Muscle layer of colon (tissue), 2 donors: ENCODE measurements around the gene SLC22A3.

Source experiments
- H3K27ac ChIP-seq: one replicate; pipeline ENCODE4 v1.7.0; 2013; ENCODE audit warnings: low read depth, mild to moderate bottlenecking, low read length, moderate library complexity
- H3K27me3 ChIP-seq, 2 donors: one replicate each; pipeline ENCODE4 v1.7.0; 2013; ENCODE audit warnings: low read length in 2 of 2, mild to moderate bottlenecking in 2 of 2; ENCODE audit not compliant: insufficient read depth in 2 of 2, control insufficient read depth in 1 of 2
- H3K36me3 ChIP-seq: one replicate; pipeline ENCODE4 v1.7.0; 2013; ENCODE audit warnings: mild to moderate bottlenecking, low read length; ENCODE audit not compliant: insufficient read depth
- H3K4me1 ChIP-seq: one replicate; pipeline ENCODE4 v1.7.0; 2013; ENCODE audit warnings: mild to moderate bottlenecking, low read length; ENCODE audit not compliant: insufficient read depth
- H3K4me3 ChIP-seq, 2 donors: one replicate each; pipeline ENCODE4 v1.7.0; 2013; ENCODE audit warnings: low read length in 2 of 2, low read depth in 1 of 2, mild to moderate bottlenecking in 1 of 2, moderate library complexity in 1 of 2
- H3K9ac ChIP-seq: one replicate; pipeline ENCODE4 v1.7.0; 2013; ENCODE audit warnings: low read length
- H3K9me3 ChIP-seq: one replicate; pipeline ENCODE4 v1.7.0; 2013; ENCODE audit warnings: mild to moderate bottlenecking, low read length
- donor health status: abdominal sarcoma.
- donor health status: Adenocarcinoma of cecum.

SLC22A3 gene

DNA sequence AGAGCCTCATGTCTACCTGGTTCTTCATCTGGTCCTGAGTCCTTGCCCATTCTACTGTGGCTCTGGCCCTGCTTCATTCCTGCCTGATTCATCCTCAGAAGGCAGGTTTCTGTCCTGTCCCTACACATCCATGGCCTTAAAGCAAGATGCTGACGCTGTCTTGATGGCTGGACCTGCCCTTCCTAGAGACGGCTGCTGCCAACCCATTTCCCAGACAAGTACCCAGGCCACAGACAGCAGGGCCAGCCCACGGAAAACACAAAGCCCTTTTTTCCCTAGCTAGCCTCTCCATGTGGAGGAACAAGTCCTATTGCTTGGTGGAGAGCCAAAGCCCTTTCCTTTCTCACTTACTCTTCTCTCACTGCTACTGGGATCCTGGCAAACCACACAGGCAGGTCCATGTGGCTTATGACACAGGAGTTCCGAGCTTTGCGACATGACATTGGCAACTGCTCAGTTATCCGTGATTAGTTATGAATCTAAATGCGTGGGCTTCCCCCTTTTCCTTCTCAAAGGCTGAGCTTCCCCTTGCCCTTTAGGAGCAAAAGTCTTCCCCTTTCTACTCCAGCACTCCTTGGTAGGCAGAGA is 72.9 kb downstream of the SLC22A3 start:
- no peaks in the 10 kb centered on the region for H3K9me3 ChIP-seq
- H3K27ac ChIP-seq = peak overlapping the region; percentile 67
- H3K4me3 ChIP-seq = peak overlapping the region in 1 of 2 donors; percentile 29
- no peaks in the 10 kb centered on the region for H3K27me3 ChIP-seq
- H3K4me1 ChIP-seq = peaks cover 31% of the 10 kb centered on the region
- H3K9ac ChIP-seq = peak overlapping the region; percentile 21
- no peaks in the 10 kb centered on the region for H3K36me3 ChIP-seq

- Histone ChIP-seq H3K27me3 (no peaks in the 10 kb centered on the region), H3K27ac (peak overlapping the region; percentile 67)
Observed at GRCh38 chr6:160421854-160422253, 73.7 kb downstream of the SLC22A3 start.

GRCh38 chr6:160424256-160424655 is 76.1 kb downstream of the SLC22A3 start:
- Histone ChIP-seq H3K27me3 (no peaks in the 10 kb centered on the region), H3K27ac (no peak overlapping the region), H3K9me3 (no peaks in the 10 kb centered on the region), H3K9ac (no peak overlapping the region), H3K4me3 (no peak overlapping the region), H3K4me1 (peaks cover 53% of the 10 kb centered on the region), H3K36me3 (no peaks in the 10 kb centered on the region)

More at GRCh38 chr6:160421854-160422253, 73.7 kb downstream of the SLC22A3 start:
- H3K9ac ChIP-seq = peak overlapping the region; percentile 21
- no peaks in the 10 kb centered on the region for H3K36me3 ChIP-seq
- peak overlapping the region in 1 of 2 donors; percentile 29 for H3K4me3 ChIP-seq
- H3K4me1 ChIP-seq = peaks cover 31% of the 10 kb centered on the region
- H3K9me3 ChIP-seq = no peaks in the 10 kb centered on the region

DNA sequence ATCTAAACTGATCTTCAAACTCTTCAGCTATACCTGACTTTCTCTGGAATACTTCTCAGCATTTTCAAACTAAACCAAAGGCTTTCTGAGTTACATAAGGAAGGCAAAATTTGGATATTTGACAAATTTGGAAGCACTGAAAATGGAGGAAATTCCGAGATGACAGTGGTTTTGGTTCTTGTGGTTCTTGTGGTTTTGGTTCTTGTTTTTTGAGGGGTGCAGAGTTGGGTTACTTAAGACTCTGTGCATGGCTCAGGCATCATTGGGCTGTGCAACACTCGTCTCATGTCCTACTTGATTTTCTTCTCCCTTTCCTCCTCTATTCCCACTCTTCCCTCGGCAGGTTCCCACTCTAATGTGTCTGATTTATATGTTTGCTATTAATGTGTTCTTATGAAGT is 78.0 kb downstream of the SLC22A3 start:
- H3K9me3 ChIP-seq = no peaks in the 10 kb centered on the region
- H3K27me3 ChIP-seq = no peaks in the 10 kb centered on the region
- H3K9ac ChIP-seq = no peak overlapping the region
- H3K4me3 ChIP-seq = no peak overlapping the region
- H3K27ac ChIP-seq = no peak overlapping the region
- H3K36me3 ChIP-seq = no peaks in the 10 kb centered on the region
- peaks cover 57% of the 10 kb centered on the region for H3K4me1 ChIP-seq

DNA sequence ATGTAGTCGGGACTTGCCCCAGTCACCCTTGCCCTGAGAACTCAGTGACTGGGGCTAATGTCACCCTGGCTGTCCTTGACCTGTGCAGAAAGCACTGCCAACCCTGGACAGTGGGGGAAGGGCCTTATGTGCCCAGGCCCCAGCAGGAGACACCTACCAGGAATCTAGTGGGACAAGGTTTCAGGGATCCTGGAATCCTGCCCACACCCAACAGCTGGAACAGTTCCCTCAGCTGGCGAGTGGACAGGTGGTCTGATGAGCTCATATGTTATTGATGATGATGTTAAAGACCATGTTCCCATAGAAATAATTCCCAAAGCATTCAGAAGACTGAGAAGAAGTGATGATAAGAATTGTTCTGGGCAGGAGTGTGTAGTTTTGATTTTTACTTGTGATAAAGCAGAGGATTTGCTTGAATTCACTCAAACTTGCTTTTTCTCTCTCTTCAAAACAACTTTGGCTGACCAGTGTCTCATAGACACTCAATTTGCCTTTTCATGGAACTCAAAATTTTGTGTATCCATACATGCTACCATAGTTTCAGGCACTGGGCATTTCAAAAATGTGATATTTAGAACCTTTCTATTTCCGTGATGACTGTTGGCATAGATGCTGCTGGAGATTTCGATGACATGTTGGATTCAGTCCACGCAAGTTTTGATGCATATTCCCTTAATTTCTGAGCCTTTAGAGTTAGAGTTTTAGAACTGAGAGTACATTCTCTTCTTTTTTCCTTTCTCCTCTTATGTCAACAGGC is 79.3 kb downstream of the SLC22A3 start:
- H3K36me3 ChIP-seq = no peaks in the 10 kb centered on the region
- no peak overlapping the region for H3K27ac ChIP-seq
- peaks cover 54% of the 10 kb centered on the region for H3K4me1 ChIP-seq
- H3K9ac ChIP-seq = no peak overlapping the region
- H3K27me3 ChIP-seq = no peaks in the 10 kb centered on the region
- H3K4me3 ChIP-seq = no peak overlapping the region
- no peaks in the 10 kb centered on the region for H3K9me3 ChIP-seq

DNA sequence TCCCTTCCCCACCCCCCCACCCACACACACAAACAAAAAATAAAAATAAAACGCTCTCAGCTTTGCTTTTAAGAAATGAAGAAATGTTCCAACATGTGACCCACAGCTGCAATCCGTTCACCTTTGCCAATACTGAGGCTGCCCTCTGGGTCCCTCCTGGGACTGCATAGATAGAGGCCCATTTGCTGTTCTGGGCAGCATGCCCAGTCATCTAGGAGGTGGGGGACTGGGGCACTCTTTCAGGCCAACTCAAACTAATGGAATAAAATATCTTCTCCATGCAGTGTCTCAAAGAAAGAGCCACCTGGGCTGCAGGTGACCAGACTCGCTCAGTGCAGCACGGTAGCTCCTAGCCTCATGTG is 79.9 kb downstream of the SLC22A3 start:
- Histone ChIP-seq H3K4me3 (no peak overlapping the region), H3K36me3 (no peaks in the 10 kb centered on the region), H3K4me1 (peaks cover 53% of the 10 kb centered on the region), H3K27me3 (no peaks in the 10 kb centered on the region), H3K27ac (no peak overlapping the region), H3K9me3 (no peaks in the 10 kb centered on the region), H3K9ac (no peak overlapping the region)

- Histone ChIP-seq H3K9me3 (no peaks in the 10 kb centered on the region), H3K9ac (no peak overlapping the region), H3K27me3 (no peaks in the 10 kb centered on the region), H3K4me1 (peaks cover 53% of the 10 kb centered on the region), H3K36me3 (no peaks in the 10 kb centered on the region), H3K4me3 (no peak overlapping the region), H3K27ac (peak overlapping the region; percentile 14)
Observed at GRCh38 chr6:160428818-160429619, 80.8 kb downstream of the SLC22A3 start.

- no peaks in the 10 kb centered on the region for H3K9me3 ChIP-seq
- H3K4me1 ChIP-seq = peaks cover 50% of the 10 kb centered on the region
- H3K9ac ChIP-seq = no peak overlapping the region
- no peak overlapping the region for H3K4me3 ChIP-seq
- H3K36me3 ChIP-seq = no peaks in the 10 kb centered on the region
- peak overlapping the region; percentile 14 for H3K27ac ChIP-seq
- no peaks in the 10 kb centered on the region for H3K27me3 ChIP-seq
Observed at GRCh38 chr6:160429620-160429895, 81.4 kb downstream of the SLC22A3 start.

GRCh38 chr6:160430203-160430602 is 82.0 kb downstream of the SLC22A3 start:
- Histone ChIP-seq H3K9me3 (no peaks in the 10 kb centered on the region), H3K36me3 (no peaks in the 10 kb centered on the region), H3K9ac (no peak overlapping the region), H3K27ac (peak overlapping the region; percentile 82), H3K4me3 (peak overlapping the region in 1 of 2 donors; percentile 15), H3K27me3 (no peaks in the 10 kb centered on the region), H3K4me1 (peaks cover 47% of the 10 kb centered on the region)

DNA sequence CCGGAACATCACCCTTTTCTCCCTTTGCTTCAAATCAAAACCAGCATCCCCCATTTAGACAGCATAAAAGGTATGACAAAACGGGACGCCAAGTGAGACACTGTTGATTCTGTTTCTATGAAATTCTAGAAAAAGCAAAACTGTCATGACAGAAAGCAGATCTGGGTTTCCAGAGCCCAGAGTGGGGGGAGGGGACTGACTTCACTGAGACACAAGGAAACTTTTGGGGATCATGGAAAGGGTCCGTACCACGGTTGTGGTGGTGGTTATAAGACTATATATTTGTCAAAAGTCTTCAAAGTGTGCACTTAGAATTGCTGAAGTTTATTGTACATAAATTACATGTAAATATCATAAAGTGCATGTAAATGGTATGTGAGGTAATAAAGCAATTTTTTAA is 82.6 kb downstream of the SLC22A3 start:
- Histone ChIP-seq H3K27ac (peak overlapping the region; percentile 82), H3K4me1 (peaks cover 47% of the 10 kb centered on the region), H3K27me3 (no peaks in the 10 kb centered on the region), H3K9me3 (no peaks in the 10 kb centered on the region), H3K9ac (no peak overlapping the region), H3K4me3 (peak overlapping the region; percentile 7 to 15), H3K36me3 (no peaks in the 10 kb centered on the region)

DNA sequence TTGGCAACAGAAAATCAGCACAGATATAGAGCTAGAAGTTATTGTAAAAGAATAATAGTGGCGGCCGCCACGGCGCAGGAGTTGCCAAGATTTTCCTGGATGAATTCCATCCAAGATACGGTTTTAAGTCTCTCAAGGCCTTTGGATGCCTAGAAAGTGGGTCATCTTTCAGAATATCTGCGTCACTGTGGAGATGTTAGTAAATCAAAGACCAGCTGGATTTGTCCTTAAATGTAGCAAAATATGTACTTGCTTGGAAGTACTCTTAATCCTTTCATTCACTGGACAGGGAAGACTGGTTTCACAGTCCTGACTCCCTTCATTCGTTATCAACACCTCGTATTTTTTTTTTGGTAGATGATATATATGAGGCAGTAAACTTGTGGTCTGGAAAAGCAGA is 83.0 kb downstream of the SLC22A3 start:
- Histone ChIP-seq H3K27ac (peak overlapping the region; percentile 82), H3K27me3 (no peaks in the 10 kb centered on the region), H3K9me3 (no peaks in the 10 kb centered on the region), H3K4me1 (peaks cover 47% of the 10 kb centered on the region), H3K4me3 (peak overlapping the region; percentile 7 to 15), H3K36me3 (no peaks in the 10 kb centered on the region), H3K9ac (no peak overlapping the region)
